ENCODE data around the gene PAQR9.

DNA sequence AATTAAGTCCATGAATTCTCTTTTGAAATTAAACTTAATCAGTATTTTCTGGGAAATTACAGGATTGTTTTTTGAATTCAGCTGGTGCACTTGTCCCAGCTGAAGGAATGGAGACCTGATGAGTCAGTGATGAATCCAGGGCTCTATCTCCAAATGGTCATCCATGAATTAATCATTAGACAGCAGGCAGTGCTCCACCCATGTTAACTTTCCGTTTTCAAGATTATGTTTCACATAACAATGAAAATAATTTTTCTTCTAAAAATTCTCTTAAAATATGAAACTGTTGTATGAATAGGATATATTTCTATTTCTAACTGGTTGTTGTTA lies 13.9 kb upstream of the PAQR9 start:
- TF ChIP-seq, protein P1, sequence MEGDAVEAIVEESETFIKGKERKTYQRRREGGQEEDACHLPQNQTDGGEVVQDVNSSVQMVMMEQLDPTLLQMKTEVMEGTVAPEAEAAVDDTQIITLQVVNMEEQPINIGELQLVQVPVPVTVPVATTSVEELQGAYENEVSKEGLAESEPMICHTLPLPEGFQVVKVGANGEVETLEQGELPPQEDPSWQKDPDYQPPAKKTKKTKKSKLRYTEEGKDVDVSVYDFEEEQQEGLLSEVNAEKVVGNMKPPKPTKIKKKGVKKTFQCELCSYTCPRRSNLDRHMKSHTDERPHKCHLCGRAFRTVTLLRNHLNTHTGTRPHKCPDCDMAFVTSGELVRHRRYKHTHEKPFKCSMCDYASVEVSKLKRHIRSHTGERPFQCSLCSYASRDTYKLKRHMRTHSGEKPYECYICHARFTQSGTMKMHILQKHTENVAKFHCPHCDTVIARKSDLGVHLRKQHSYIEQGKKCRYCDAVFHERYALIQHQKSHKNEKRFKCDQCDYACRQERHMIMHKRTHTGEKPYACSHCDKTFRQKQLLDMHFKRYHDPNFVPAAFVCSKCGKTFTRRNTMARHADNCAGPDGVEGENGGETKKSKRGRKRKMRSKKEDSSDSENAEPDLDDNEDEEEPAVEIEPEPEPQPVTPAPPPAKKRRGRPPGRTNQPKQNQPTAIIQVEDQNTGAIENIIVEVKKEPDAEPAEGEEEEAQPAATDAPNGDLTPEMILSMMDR (IDR thresholded peaks at IDR 0.05), result no peak
- TF ChIP-seq POLR2A (IDR thresholded peaks at IDR 0.05), result no peak

All from heart left ventricle (tissue), 13 donors.